GM12864 (cell line): ENCODE data around the gene GEMIN8.
A peak's percentile ranks its signal among the peaks of the same experiment; 100 is the strongest.

Source experiments
- DNase-seq: peaks from one replicate; pipeline ENCODE4 v3.0.0-alpha.2; 2011; ENCODE audit warnings: low read depth
- H3K4me3 ChIP-seq: 2 replicates; pipeline ENCODE4 v1.5.1; 2011; ENCODE audit warnings: mild to moderate bottlenecking, low read depth, low read length, control low read depth
- TF ChIP-seq, protein P1 (sequence below): IDR thresholded peaks from 2 replicates; pipeline ENCODE4 v1.5.1; 2011; ENCODE audit warnings: low read depth, mild to moderate bottlenecking, moderate library complexity, low read length, control low read depth, inconsistent platforms; ENCODE audit errors: missing control alignments

Gene GEMIN8

GRCh38 chrX:14062524-14062923 is 32.8 kb upstream of the GEMIN8 start:
- H3K4me3 ChIP-seq = no peak overlapping the region
- no peak for DNase-seq
- TF ChIP-seq, protein P1, sequence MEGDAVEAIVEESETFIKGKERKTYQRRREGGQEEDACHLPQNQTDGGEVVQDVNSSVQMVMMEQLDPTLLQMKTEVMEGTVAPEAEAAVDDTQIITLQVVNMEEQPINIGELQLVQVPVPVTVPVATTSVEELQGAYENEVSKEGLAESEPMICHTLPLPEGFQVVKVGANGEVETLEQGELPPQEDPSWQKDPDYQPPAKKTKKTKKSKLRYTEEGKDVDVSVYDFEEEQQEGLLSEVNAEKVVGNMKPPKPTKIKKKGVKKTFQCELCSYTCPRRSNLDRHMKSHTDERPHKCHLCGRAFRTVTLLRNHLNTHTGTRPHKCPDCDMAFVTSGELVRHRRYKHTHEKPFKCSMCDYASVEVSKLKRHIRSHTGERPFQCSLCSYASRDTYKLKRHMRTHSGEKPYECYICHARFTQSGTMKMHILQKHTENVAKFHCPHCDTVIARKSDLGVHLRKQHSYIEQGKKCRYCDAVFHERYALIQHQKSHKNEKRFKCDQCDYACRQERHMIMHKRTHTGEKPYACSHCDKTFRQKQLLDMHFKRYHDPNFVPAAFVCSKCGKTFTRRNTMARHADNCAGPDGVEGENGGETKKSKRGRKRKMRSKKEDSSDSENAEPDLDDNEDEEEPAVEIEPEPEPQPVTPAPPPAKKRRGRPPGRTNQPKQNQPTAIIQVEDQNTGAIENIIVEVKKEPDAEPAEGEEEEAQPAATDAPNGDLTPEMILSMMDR = no peak

DNA sequence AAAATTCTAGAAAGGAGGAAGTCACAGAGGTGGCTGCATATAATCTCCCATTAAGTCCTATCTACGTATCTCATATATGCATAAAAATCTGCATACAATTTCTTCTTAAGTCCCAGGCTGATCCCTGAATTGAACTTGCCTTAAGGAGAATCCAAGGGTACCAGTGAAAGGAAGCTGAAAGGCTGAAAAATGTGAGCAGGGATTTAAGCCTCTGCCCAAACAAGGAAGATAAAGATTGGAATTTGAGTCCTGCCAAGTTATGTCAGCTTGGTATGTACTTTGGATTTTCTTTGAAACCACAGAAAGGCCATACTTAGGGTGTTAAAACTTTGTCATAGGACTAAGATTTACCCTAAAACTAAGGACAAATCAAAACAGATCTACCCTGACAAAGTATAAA is 26.5 kb upstream of the GEMIN8 start:
- TF ChIP-seq, protein P1 = no peak
- H3K4me3 ChIP-seq = no peak overlapping the region
- DNase-seq = no peak

DNA sequence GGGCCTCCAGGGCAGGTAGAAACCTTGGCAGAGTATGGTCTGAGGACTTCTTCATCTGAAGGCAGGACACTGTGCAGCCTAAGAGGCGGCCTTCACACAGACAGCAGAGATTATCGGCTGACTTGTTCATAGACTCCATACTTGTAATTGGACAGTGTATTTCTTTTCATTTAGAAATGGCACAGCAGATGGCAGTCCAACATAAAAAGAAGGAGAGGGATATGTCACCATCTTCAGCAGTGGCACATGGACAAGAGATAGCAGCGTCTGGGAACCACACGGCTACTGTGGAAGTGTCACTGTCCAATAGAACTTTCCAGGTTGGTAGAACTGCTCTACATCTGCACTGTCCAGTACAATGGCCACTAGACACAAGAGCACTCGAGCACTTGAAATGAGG is 21.7 kb upstream of the GEMIN8 start:
- TF ChIP-seq, protein P1 = no peak
- H3K4me3 ChIP-seq = no peak overlapping the region
- no peak for DNase-seq

- no peak overlapping the region for H3K4me3 ChIP-seq
- DNase-seq = no peak
- TF ChIP-seq, protein P1 = no peak
Observed at GRCh38 chrX:14050709-14051108, 21.0 kb upstream of the GEMIN8 start.

- no peak for DNase-seq
- TF ChIP-seq, protein P1 = no peak
- no peak overlapping the region for H3K4me3 ChIP-seq
Observed at GRCh38 chrX:14043209-14043608, 13.5 kb upstream of the GEMIN8 start.

- TF ChIP-seq, protein P1 = peak; percentile 39
- DNase-seq = no peak
- H3K4me3 ChIP-seq = no peak overlapping the region
Observed at GRCh38 chrX:14039344-14039743, 9.7 kb upstream of the GEMIN8 start.

- TF ChIP-seq, protein P1 = no peak
- H3K4me3 ChIP-seq = no peak overlapping the region
- DNase-seq = no peak
Observed at GRCh38 chrX:14038375-14039085, 8.8 kb upstream of the GEMIN8 start.
